ENCODE measurements around the gene NLRP10. TPM values are rescaled to one million over a fixed set of nuclear protein-coding genes. Genes with fewer than 3 reads are reported as not detected.

NLRP10 gene
- total RNA-seq, 1 experiment from 2014 or later = not detected

GRCh38 chr11:7941608-7942007, 23.6 kb downstream of the NLRP10 start, which contains the start of gene OR10A3:
OR10A3 (minus strand) TSS chr11:7941708; CDS start chr11:7939520, 2,188 bp downstream.
- Histone ChIP-seq H3K14ac (ENCODE audit: insufficient read depth, low read length) (no peak within 1 kb of the TSS), H4K5ac (ENCODE audit: insufficient read length, low read depth, low read length) (no peak within 1 kb of the TSS), H3K9ac (ENCODE audit: extremely low read depth, insufficient read length, low read length) (no peak within 1 kb of the TSS), H3K27me3 (ENCODE audit: insufficient read depth, low read length) (no peaks in the 10 kb centered on the region), H3K9me3 (ENCODE audit: control insufficient read depth, low read depth, low read length) (no peaks in the 10 kb centered on the region), H2BK12ac (ENCODE audit: insufficient read length, low read depth, low read length) (no peak within 1 kb of the TSS), H2BK15ac (ENCODE audit: low read depth, low read length) (no peak within 1 kb of the TSS), H3K4ac (ENCODE audit: low read depth, low read length) (no peak within 1 kb of the TSS), H2BK20ac (ENCODE audit: low read depth, low read length, poor library complexity, severe bottlenecking) (no peak within 1 kb of the TSS), H3K23me2 (ENCODE audit: insufficient read length, low read depth, low read length, poor library complexity, severe bottlenecking) (no peaks in the 10 kb centered on the region), H3K56ac (ENCODE audit: insufficient read length, low read depth, low read length) (no peak within 1 kb of the TSS), H3K79me1 (ENCODE audit: insufficient read depth, low read depth, low read length, poor library complexity, severe bottlenecking) (no peaks in the 10 kb centered on the region), H2AFZ (ENCODE audit: low read length) (no peak within 1 kb of the TSS), H3K79me2 (ENCODE audit: insufficient read depth, low read length) (no peaks in the 10 kb centered on the region), H2BK120ac (ENCODE audit: low read depth, low read length, poor library complexity, severe bottlenecking) (no peak within 1 kb of the TSS), H3K18ac (ENCODE audit: insufficient read length, low read depth, low read length) (no peak within 1 kb of the TSS), H3T11ph (ENCODE audit: low read length) (no peak within 1 kb of the TSS), H3K27ac (ENCODE audit: insufficient read length, low read depth, low read length) (no peak within 1 kb of the TSS), H4K8ac (replicated peaks; ENCODE audit: insufficient read length, low read depth, low read length) (no peak within 1 kb of the TSS), H4K91ac (ENCODE audit: insufficient read length, low read depth, low read length) (no peak within 1 kb of the TSS), H4K20me1 (ENCODE audit: control insufficient read depth, insufficient read depth, insufficient read length) (no peaks in the 10 kb centered on the region), H3K4me1 (ENCODE audit: insufficient read depth, low read length) (no peaks in the 10 kb centered on the region), H2AK5ac (ENCODE audit: insufficient read length, low read length) (no peak within 1 kb of the TSS), H3K4me2 (ENCODE audit: insufficient read depth, insufficient read length, low read length) (no peak within 1 kb of the TSS), H3K23ac (ENCODE audit: insufficient read length, low read depth, low read length) (no peak within 1 kb of the TSS), H2BK5ac (ENCODE audit: insufficient read length, low read length) (no peak within 1 kb of the TSS)
- no peaks in the 10 kb centered on the region for H3K4me1 Mint-ChIP-seq
- no CpG with 5 or more reads among the region's 2 CpGs for WGBS (ENCODE audit: extremely low coverage, insufficient read length, low lambda C conversion rate)
- H3K27ac Mint-ChIP-seq = no peak within 1 kb of the TSS
- H3K27me3 Mint-ChIP-seq (ENCODE audit: low read depth) = peaks cover 6% of the 10 kb centered on the region; the same call in 1 of the 2 replicates
- no peak within 1 kb of the TSS for H3K4me3 Mint-ChIP-seq
- no peak for DNase-seq
- H3K36me3 Mint-ChIP-seq (ENCODE audit: insufficient read depth in 1 of 3, low read depth in 3 of 3) = peaks cover 0 to 7% (median 0%) of the 10 kb centered on the region in 3 experiments; a peak in 1 of 7 replicates
- TF ChIP-seq, protein P1, sequence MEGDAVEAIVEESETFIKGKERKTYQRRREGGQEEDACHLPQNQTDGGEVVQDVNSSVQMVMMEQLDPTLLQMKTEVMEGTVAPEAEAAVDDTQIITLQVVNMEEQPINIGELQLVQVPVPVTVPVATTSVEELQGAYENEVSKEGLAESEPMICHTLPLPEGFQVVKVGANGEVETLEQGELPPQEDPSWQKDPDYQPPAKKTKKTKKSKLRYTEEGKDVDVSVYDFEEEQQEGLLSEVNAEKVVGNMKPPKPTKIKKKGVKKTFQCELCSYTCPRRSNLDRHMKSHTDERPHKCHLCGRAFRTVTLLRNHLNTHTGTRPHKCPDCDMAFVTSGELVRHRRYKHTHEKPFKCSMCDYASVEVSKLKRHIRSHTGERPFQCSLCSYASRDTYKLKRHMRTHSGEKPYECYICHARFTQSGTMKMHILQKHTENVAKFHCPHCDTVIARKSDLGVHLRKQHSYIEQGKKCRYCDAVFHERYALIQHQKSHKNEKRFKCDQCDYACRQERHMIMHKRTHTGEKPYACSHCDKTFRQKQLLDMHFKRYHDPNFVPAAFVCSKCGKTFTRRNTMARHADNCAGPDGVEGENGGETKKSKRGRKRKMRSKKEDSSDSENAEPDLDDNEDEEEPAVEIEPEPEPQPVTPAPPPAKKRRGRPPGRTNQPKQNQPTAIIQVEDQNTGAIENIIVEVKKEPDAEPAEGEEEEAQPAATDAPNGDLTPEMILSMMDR (conservative IDR thresholded peaks at IDR 0.05) = no peak
- H3K9me3 Mint-ChIP-seq = peaks cover 13 to 15% of the 10 kb centered on the region in 2 experiments
